Tibial artery (tissue), 4 donors: ENCODE data around the gene MRPS27.

ENCODE experiments used
- DNase-seq, 2 donors: peaks; one replicate each; pipeline ENCODE4 v3.0.0-alpha.2; 2019
- H3K27ac ChIP-seq, 2 donors: fragments of 200-600 bp; sonication (generic) in 1 of 2; 1 replicate in 1 of 2; 2 replicates in 1 of 2; pipeline ENCODE4 v1.5.1; 2018 to 2019; ENCODE audit warnings: mild to moderate bottlenecking in 1 of 2
- H3K27me3 ChIP-seq, 2 donors: fragments of 200-600 bp; sonication (generic) in 1 of 2; one replicate each; pipeline versions ENCODE4 v1.5.1 to v1.6.0; 2016 to 2019
- H3K36me3 ChIP-seq, 3 donors: fragments of 200-600 bp; sonication (generic) in 2 of 3; one replicate each; pipeline ENCODE4 v1.5.1; 2016 to 2019; ENCODE audit warnings: mild to moderate bottlenecking in 2 of 3
- H3K4me1 ChIP-seq, 4 donors: fragments of 200-600 bp; sonication (generic) in 2 of 4; 1 replicate in 3 of 4; 2 replicates in 1 of 4; pipeline ENCODE4 v1.5.1; 2016 to 2019
- H3K4me3 ChIP-seq, 2 donors: fragments of 200-600 bp; sonication (generic) in 1 of 2; 1 replicate in 1 of 2; 2 replicates in 1 of 2; pipeline ENCODE4 v1.5.1; 2018 to 2019; ENCODE audit warnings: mild to moderate bottlenecking in 2 of 2
- H3K9me3 ChIP-seq, 3 donors: fragments of 200-600 bp; sonication (generic) in 1 of 3; one replicate each; pipeline ENCODE4 v1.5.1; 2016 to 2019
- CTCF ChIP-seq, 2 experiments: fragments of 200-600 bp in 1 of 2; fragments of 450-650 bp in 1 of 2; IDR thresholded peaks; one replicate each; pipeline ENCODE4 v1.5.1; 2017 to 2019; ENCODE audit warnings: antibody characterized with exemption in 2 of 2, mild to moderate bottlenecking in 1 of 2, moderate library complexity in 1 of 2
- intact Hi-C: fragments of 100-400 bp; cut with DNase I; formaldehyde crosslinking; loops from one replicate; pipeline ENCODE4 v1.15.0; 2023; ENCODE audit warnings: low total_unique reads

Gene MRPS27

GRCh38 chr5:72210888-72211678 is 109.0 kb downstream of the MRPS27 start:
- intact Hi-C loops, result no loop called here
- Histone ChIP-seq H3K9me3 (no peaks in the 10 kb centered on the region), H3K27me3 (no peaks in the 10 kb centered on the region), H3K36me3 (peaks cover 12 to 29% (median 27%) of the 10 kb centered on the region in 3 donors), H3K27ac (peak overlapping the region; percentile 65 to 77), H3K4me1 (peaks cover 0 to 27% (median 18%) of the 10 kb centered on the region in 4 donors), H3K4me3 (no peak overlapping the region)
- DNase-seq, result peak in 1 of 2 donors; percentile 30
- no peak for TF ChIP-seq CTCF (IDR thresholded peaks at IDR 0.05)

- no peaks in the 10 kb centered on the region for H3K9me3 ChIP-seq
- no peaks in the 10 kb centered on the region for H3K27me3 ChIP-seq
- peaks cover 0 to 31% (median 18%) of the 10 kb centered on the region in 4 donors for H3K4me1 ChIP-seq
- intact Hi-C loops, result no loop called here
- peak overlapping the region in 1 of 2 donors; percentile 27 for H3K27ac ChIP-seq
- H3K36me3 ChIP-seq, result peaks cover 29 to 45% (median 43%) of the 10 kb centered on the region in 3 donors
- DNase-seq, result no peak
- H3K4me3 ChIP-seq, result no peak overlapping the region
- no peak for TF ChIP-seq CTCF (IDR thresholded peaks at IDR 0.05)
Measured at GRCh38 chr5:72209147-72210115, 110.6 kb downstream of the MRPS27 start.

- intact Hi-C loops, result no loop called here
- no peaks in the 10 kb centered on the region for H3K27me3 ChIP-seq
- peaks cover 39 to 54% (median 53%) of the 10 kb centered on the region in 3 donors for H3K36me3 ChIP-seq
- H3K9me3 ChIP-seq, result no peaks in the 10 kb centered on the region
- no peak overlapping the region for H3K27ac ChIP-seq
- no peak overlapping the region for H3K4me3 ChIP-seq
- TF ChIP-seq CTCF (IDR thresholded peaks at IDR 0.05), result no peak
- no peak for DNase-seq
- H3K4me1 ChIP-seq, result peaks cover 0 to 31% (median 18%) of the 10 kb centered on the region in 4 donors
Measured at GRCh38 chr5:72208324-72208926, 111.6 kb downstream of the MRPS27 start.

- Histone ChIP-seq H3K4me1 (peaks cover 0 to 31% (median 18%) of the 10 kb centered on the region in 4 donors), H3K9me3 (no peaks in the 10 kb centered on the region), H3K4me3 (no peak overlapping the region), H3K36me3 (peaks cover 46 to 61% (median 60%) of the 10 kb centered on the region in 3 donors), H3K27me3 (no peaks in the 10 kb centered on the region), H3K27ac (no peak overlapping the region)
- TF ChIP-seq CTCF (IDR thresholded peaks at IDR 0.05), result no peak
- intact Hi-C loops, result no loop called here
- no peak for DNase-seq
Measured at GRCh38 chr5:72206994-72207393, 113.0 kb downstream of the MRPS27 start.

GRCh38 chr5:72206160-72206559 is 113.9 kb downstream of the MRPS27 start:
- no peak for TF ChIP-seq CTCF (IDR thresholded peaks at IDR 0.05)
- DNase-seq, result no peak
- no peaks in the 10 kb centered on the region for H3K9me3 ChIP-seq
- intact Hi-C loops, result no loop called here
- H3K4me3 ChIP-seq, result no peak overlapping the region
- H3K36me3 ChIP-seq, result peaks cover 54 to 63% (median 61%) of the 10 kb centered on the region in 3 donors
- H3K27me3 ChIP-seq, result no peaks in the 10 kb centered on the region
- H3K4me1 ChIP-seq, result peaks cover 0 to 32% (median 13%) of the 10 kb centered on the region in 4 donors
- no peak overlapping the region for H3K27ac ChIP-seq
